Stimulated activated CD4-positive, alpha-beta T cell treated with anti-CD3 and anti-CD28 coated beads, TNF-alpha, amount 100 ng/mL, for 4 hours (primary cell): ENCODE results near the gene SPTLC3.

Source experiments
- DNase-seq, 3 experiments: peaks; one replicate each; pipeline ENCODE4 v3.0.0-alpha.2; 2020; ENCODE audit warnings: low read depth in 3 of 3

SPTLC3 gene

DNA sequence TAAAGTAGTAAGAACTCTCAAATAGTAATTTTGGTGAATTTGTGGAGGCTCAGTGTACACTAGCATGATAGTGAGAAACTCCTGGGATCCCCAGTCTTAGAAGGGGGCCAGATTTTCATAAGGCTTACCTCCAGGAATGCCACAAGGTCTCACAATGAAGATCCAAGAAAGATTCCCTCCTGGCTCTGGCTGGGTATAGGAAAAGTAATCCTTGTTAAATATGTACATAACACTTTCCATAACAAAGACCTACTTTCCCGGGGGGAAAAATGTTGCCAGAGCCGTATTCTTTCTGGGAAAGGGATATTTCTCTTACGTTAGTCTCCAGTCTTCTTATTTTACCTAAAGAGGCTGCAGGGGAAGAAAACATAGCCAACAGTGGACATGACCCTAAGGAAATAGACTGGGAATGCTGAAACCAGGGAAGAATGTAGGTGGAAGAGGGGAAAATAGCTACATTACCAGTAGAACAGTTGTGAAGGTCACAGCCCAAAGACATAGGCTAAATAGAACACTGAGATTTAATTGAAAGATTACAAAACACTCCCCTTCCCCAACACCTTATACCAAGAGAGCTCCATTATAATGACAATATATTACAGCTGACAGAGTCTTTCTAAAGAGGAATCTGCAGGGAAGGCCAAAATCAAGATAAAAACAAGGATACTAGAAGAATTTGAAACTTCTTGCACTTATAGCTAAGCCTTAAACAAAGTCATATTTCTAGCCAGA, 177.4 kb downstream of the SPTLC3 start:
- no peak for DNase-seq

DNA sequence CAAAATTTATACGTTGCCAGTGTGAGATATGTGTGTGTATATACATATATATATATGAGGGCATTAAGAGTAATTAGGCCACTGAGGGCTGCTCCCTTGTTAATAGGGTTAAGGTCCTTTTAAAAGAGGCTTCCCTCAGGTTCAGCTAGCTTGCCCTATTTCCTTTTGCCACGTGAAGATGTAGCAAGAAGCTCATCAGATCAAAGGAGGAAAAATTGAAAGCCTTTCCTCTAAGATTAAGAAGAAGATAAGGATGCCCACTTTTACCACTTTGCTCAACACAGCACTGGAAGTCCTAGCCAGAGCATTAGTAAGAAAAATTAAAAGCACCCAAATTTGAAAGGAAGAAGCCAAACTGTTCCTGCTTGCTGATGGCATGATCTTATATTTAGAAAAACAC, 179.1 kb downstream of the SPTLC3 start:
- no peak for DNase-seq

- DNase-seq: no peak
These were observed 190.5 kb downstream of the SPTLC3 start for GRCh38 chr20:13199279-13199678.

- DNase-seq: no peak
These were observed 192.2 kb downstream of the SPTLC3 start for GRCh38 chr20:13200767-13201500.

GRCh38 chr20:13202565-13202964, 193.8 kb downstream of the SPTLC3 start:
- no peak for DNase-seq

DNA sequence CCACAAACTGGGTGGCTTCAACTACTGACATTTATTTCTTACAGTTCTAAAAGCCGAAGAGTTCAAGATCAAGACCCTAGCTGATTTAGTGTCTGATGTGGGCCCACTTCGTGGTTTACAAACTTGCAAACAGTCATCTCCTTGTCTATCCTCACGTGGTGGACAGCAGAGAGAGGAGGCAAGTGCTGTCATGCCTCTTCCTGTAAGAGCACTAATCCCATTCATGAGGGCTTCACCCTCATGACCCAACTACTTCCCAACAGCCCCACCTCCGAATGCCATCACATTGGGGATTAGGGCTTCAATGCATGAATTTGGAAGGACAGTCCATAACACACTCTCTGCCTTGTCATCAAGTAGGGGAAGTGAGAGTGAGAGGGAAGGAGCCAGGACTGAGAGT, 196.7 kb downstream of the SPTLC3 start:
- no peak for DNase-seq

DNA sequence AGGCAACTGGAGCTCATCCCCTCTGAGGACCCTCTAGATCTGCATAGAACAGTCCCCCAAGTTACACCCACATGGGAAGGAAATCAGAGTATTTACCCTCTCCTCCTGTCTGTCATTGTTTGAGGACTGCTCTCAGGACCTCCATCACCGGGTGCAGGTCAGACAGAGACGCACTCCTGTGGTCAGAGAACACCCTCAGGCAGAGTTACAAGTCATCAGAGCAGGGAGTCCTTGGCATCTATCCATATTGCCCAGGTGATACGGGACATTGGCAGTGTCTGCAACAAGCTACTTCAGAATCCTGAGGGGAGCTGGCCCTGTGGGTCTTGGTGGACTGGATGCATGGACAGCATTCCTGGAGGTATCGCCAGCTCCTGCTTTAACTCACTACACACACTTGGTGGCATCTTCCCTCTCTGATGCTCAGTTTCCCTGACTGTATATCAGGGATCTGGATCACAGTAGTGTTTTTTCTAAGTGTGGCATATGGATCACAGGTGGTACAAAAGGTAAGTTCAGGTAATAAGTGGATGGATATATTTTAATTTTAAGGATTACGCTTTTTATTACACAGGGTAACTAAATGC, 197.2 kb downstream of the SPTLC3 start:
- no peak for DNase-seq

DNA sequence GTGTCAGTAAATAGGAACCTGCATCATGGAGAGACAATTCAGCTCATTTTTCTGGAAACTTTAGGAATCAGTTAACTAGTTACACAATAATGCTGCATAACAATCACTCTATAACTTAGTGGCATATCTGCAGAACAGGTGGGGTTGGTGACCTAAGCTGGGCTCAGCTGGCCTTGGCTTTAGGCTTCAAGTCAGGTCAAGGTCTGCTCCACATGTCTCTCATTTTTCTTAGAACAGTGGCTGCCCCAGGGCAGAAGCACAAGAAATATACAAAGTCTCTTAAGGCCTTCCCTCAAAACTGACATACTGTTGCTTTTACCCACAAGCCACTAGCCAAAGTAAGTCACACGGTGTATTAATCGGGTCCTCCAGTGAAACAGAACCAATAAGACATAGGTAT, 198.2 kb downstream of the SPTLC3 start:
- DNase-seq: no peak

- DNase-seq: no peak
These were observed 203.3 kb downstream of the SPTLC3 start for GRCh38 chr20:13211956-13212618.

DNA sequence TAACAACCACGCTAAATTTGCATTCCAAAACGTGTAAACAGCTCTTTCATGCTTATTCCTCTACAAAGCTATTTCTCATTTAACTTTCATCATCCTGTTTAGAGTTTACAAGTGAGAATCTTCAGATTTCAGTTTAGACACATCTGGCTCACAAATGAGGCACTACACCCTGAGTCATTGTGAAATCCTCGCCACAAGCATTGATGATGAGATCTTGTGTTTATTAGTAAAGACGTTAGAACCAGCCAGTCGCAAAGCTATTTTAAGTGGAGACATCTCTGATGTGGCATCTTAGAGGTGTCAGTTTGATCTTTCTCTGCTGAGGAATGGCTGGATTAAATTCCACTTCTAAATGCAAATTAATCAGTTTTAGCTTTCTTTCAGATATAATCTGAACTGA, 204.0 kb downstream of the SPTLC3 start:
- DNase-seq: no peak

DNA sequence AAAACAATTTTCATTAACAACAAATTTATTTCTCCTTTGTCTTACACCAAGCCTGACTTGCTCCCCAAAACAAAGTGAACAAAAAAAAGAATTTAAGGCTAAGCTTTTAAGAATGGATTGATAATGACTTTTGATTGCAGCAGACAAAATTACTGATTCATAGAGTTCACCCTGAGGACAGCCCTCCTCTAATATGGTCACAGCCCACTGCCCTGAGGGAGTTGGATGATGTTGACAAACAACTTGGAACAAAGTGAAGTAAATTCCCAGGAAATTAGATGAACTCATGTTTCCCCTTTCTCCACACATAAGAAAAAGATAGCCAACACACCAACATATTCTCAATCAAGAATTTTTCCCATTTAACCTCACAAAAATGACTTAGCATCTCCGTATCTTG, 204.6 kb downstream of the SPTLC3 start:
- DNase-seq: no peak

- DNase-seq: no peak
These were observed 207.8 kb downstream of the SPTLC3 start for GRCh38 chr20:13216533-13216932.
